Measurements from ENCODE around the gene AMT.
"Not testable (repeated sequence)": the region's sequence is repeated elsewhere in the genome, so short reads cannot be mapped to it uniquely, and the experiment has no call there.

AMT gene

GRCh38 chr3:49406571-49407565 lies 15.4 kb downstream of the AMT start:
- no peak overlapping the region for H3K4me3 ChIP-seq (ENCODE audit: low read depth, low read length)
- no peak for DNase-seq (ENCODE audit: low read depth)
- TF ChIP-seq CTCF (IDR thresholded peaks at IDR 0.05; ENCODE audit: control insufficient read depth, extremely low read depth, insufficient read depth), result no peak

- not testable (repeated sequence) for H3K4me3 ChIP-seq (ENCODE audit: low read depth, low read length); DNase-seq (ENCODE audit: low read depth)
These were observed 16.7 kb downstream of the AMT start for GRCh38 chr3:49405570-49405969.

GRCh38 chr3:49403891-49404290 lies 18.4 kb downstream of the AMT start:
- no peak for DNase-seq (ENCODE audit: low read depth)
- TF ChIP-seq CTCF (IDR thresholded peaks at IDR 0.05; ENCODE audit: control insufficient read depth, extremely low read depth, insufficient read depth), result no peak
- no peak overlapping the region for H3K4me3 ChIP-seq (ENCODE audit: low read depth, low read length)

- no peak for TF ChIP-seq CTCF (IDR thresholded peaks at IDR 0.05; ENCODE audit: control insufficient read depth, extremely low read depth, insufficient read depth)
- no peak overlapping the region for H3K4me3 ChIP-seq (ENCODE audit: low read depth, low read length)
These were observed 20.5 kb downstream of the AMT start for GRCh38 chr3:49401766-49402165.

GRCh38 chr3:49399461-49399860 lies 22.8 kb downstream of the AMT start:
- no peak for TF ChIP-seq CTCF (IDR thresholded peaks at IDR 0.05; ENCODE audit: control insufficient read depth, extremely low read depth, insufficient read depth)
- no peak overlapping the region for H3K4me3 ChIP-seq (ENCODE audit: low read depth, low read length)
- DNase-seq (ENCODE audit: low read depth), result no peak

More at GRCh38 chr3:49401766-49402165, 20.5 kb downstream of the AMT start:
- DNase-seq (ENCODE audit: low read depth), result no peak

GRCh38 chr3:49397470-49397869 lies 24.8 kb downstream of the AMT start:
- TF ChIP-seq CTCF (IDR thresholded peaks at IDR 0.05; ENCODE audit: control insufficient read depth, extremely low read depth, insufficient read depth), result no peak
- H3K4me3 ChIP-seq (ENCODE audit: low read depth, low read length), result no peak overlapping the region
- no peak for DNase-seq (ENCODE audit: low read depth)

- DNase-seq (ENCODE audit: low read depth), result not testable (repeated sequence)
These were observed 31.0 kb downstream of the AMT start for GRCh38 chr3:49391310-49391709.

GRCh38 chr3:49389297-49389696 lies 33.0 kb downstream of the AMT start:
- no peak for TF ChIP-seq CTCF (IDR thresholded peaks at IDR 0.05; ENCODE audit: control insufficient read depth, extremely low read depth, insufficient read depth)
- no peak overlapping the region for H3K4me3 ChIP-seq (ENCODE audit: low read depth, low read length)
- no peak for DNase-seq (ENCODE audit: low read depth)

More at GRCh38 chr3:49391310-49391709, 31.0 kb downstream of the AMT start:
- H3K4me3 ChIP-seq (ENCODE audit: low read depth, low read length), result not testable (repeated sequence)
